Nephron (organoid): ENCODE results near the gene ANP32A.
"Not testable (repeated sequence)": the region's sequence is repeated elsewhere in the genome, so short reads cannot be mapped to it uniquely, and the experiment has no call there.

Source experiments
- H3K27ac Mint-ChIP-seq, 3 experiments: 2 replicates each; pipeline ENCODE4 v1.8.0; 2020; ENCODE audit warnings: mixed read lengths in 3 of 3, mild to moderate bottlenecking in 2 of 3, moderate library complexity in 1 of 3
- H3K27me3 Mint-ChIP-seq: 2 replicates; pipeline ENCODE4 v1.8.0; 2021; ENCODE audit warnings: low read depth, mild to moderate bottlenecking, moderate library complexity, mixed read lengths
- H3K36me3 Mint-ChIP-seq: 2 replicates; pipeline ENCODE4 v1.8.0; 2020; ENCODE audit warnings: low read depth, mixed read lengths
- H3K4me1 Mint-ChIP-seq: 2 replicates; pipeline ENCODE4 v1.8.0; 2020; ENCODE audit warnings: mixed read lengths
- H3K4me3 Mint-ChIP-seq, 3 experiments: 2 replicates each; pipeline ENCODE4 v1.8.0; 2020; ENCODE audit warnings: mild to moderate bottlenecking in 3 of 3, mixed read lengths in 3 of 3, moderate library complexity in 2 of 3
- H3K9me3 Mint-ChIP-seq: 2 replicates; pipeline ENCODE4 v1.8.0; 2020; ENCODE audit warnings: mixed read lengths
- TF ChIP-seq, protein P1 (sequence below), 3 experiments: fragments of 200-600 bp; sonication (generic); IDR thresholded peaks; one replicate each; pipeline ENCODE4 v1.5.0; 2021; ENCODE audit warnings: antibody characterized with exemption in 3 of 3; ENCODE audit not compliant: unreplicated experiment in 3 of 3

The ANP32A gene

DNA sequence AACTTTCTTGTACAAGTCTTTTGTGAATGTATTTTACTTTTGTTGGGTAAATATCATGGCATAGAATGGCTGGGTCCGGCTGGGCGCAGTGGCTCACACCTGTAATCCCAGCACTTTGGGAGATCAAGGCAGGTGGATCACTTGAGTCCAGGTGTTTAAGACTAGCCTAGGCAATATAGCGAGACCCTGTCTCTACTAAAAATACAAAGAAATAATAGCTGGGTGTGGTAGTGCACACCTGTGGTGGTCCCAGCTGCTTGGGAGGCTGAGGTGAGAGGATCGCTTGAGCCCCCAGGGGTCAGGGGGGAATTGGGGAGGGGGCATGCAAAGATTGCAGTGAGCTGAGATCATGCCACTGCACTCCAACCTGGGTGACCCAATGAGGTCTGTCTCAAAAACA is 52.9 kb downstream of the ANP32A start:
- TF ChIP-seq, protein P1, sequence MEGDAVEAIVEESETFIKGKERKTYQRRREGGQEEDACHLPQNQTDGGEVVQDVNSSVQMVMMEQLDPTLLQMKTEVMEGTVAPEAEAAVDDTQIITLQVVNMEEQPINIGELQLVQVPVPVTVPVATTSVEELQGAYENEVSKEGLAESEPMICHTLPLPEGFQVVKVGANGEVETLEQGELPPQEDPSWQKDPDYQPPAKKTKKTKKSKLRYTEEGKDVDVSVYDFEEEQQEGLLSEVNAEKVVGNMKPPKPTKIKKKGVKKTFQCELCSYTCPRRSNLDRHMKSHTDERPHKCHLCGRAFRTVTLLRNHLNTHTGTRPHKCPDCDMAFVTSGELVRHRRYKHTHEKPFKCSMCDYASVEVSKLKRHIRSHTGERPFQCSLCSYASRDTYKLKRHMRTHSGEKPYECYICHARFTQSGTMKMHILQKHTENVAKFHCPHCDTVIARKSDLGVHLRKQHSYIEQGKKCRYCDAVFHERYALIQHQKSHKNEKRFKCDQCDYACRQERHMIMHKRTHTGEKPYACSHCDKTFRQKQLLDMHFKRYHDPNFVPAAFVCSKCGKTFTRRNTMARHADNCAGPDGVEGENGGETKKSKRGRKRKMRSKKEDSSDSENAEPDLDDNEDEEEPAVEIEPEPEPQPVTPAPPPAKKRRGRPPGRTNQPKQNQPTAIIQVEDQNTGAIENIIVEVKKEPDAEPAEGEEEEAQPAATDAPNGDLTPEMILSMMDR (IDR thresholded peaks at IDR 0.05; ENCODE audit: unreplicated experiment in 3 of 3): no peak
- H3K4me3 Mint-ChIP-seq: no peak overlapping the region
- H3K27ac Mint-ChIP-seq: no peak overlapping the region
- H3K36me3 Mint-ChIP-seq: no peaks in the 10 kb centered on the region
- H3K4me1 Mint-ChIP-seq: no peaks in the 10 kb centered on the region
- H3K27me3 Mint-ChIP-seq: peaks cover 13% of the 10 kb centered on the region
- no peaks in the 10 kb centered on the region for H3K9me3 Mint-ChIP-seq

DNA sequence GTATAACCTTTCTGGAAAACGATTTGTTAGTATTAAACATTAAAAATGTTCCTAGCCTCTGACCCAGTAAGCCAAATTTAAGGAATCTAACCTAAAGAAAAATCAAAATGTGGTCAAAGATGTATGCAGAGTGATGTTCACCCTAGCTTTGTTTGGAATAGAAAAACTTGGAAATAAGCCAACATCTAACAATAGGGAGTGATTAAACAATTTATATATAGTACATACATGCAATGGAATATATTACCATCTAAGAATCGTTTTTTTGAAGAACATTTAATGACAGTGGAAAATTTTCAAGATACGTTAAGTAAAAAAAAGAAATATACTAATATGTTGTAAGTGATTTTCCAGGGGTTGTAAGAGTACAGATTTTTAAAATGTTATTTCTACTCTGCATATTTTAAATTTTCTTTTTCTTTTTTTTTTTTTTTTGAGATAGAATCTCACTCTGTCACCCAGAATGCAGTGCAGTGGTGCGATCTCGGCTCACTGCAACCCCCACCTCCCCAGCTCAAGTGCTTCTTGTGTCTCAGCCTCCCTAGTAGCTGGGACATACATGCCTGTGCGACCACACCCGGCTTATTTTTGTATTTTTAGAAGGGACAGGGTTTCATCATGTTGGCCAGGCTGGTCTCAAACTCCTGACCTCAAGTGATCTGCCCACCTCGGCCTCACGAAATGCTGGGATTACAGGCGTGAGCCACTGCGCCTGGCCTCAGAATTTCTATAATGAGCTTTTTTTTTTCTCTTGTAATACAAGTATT is 54.9 kb downstream of the ANP32A start:
- Mint-ChIP-seq H3K27me3 (peaks cover 13% of the 10 kb centered on the region), H3K9me3 (no peaks in the 10 kb centered on the region), H3K4me3 (no peak overlapping the region), H3K36me3 (no peaks in the 10 kb centered on the region), H3K4me1 (no peaks in the 10 kb centered on the region), H3K27ac (no peak overlapping the region)
- TF ChIP-seq, protein P1 (IDR thresholded peaks at IDR 0.05; ENCODE audit: unreplicated experiment in 3 of 3): no peak

DNA sequence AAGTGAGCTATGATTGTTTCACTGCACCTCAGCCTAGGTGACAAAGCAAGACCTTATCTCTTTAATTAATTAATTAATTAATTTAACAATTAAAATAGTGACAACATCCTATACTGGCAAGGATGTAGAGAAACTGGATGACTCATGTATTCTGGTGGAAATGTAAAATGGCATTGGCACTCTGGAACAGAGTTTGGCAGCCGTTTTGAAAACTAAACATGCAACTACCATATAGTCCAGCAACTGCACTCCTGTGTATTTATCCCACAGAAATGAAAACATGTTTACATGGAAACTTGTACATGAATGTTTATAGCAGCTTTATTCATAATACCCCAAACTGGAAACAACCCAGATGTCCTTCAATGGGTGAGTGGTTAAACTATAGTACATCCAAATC is 56.6 kb downstream of the ANP32A start:
- no peaks in the 10 kb centered on the region for H3K4me1 Mint-ChIP-seq

DNA sequence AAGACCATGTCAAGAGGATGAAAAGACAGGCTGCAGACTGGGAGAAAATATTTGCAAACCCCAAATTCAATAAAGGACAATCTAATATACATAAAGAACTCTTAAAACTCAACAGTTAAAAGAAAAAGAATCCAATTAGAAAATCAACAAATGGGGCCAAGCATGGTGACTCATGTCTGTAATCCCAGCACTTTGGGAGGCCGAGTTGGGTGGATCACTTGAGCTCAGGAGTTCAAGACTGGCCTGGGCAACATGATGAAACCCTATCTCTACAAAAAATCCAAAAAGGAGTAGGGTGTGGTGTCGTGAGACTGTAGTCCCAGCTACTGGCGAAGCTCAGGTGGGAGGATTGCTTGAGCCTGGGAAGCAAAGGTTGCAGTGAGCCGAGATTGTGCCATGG is 57.6 kb downstream of the ANP32A start:
- TF ChIP-seq, protein P1 (IDR thresholded peaks at IDR 0.05; ENCODE audit: unreplicated experiment in 3 of 3): no peak
- Mint-ChIP-seq H3K36me3 (no peaks in the 10 kb centered on the region), H3K4me1 (no peaks in the 10 kb centered on the region), H3K9me3 (no peaks in the 10 kb centered on the region), H3K4me3 (no peak overlapping the region), H3K27ac (no peak overlapping the region), H3K27me3 (peaks cover 9% of the 10 kb centered on the region)

More for the DNA sequence above, 56.6 kb downstream of the ANP32A start:
- H3K4me3 Mint-ChIP-seq: no peak overlapping the region
- H3K27ac Mint-ChIP-seq: no peak overlapping the region
- no peaks in the 10 kb centered on the region for H3K36me3 Mint-ChIP-seq
- peaks cover 13% of the 10 kb centered on the region for H3K27me3 Mint-ChIP-seq
- TF ChIP-seq, protein P1 (IDR thresholded peaks at IDR 0.05; ENCODE audit: unreplicated experiment in 3 of 3): no peak
- no peaks in the 10 kb centered on the region for H3K9me3 Mint-ChIP-seq

DNA sequence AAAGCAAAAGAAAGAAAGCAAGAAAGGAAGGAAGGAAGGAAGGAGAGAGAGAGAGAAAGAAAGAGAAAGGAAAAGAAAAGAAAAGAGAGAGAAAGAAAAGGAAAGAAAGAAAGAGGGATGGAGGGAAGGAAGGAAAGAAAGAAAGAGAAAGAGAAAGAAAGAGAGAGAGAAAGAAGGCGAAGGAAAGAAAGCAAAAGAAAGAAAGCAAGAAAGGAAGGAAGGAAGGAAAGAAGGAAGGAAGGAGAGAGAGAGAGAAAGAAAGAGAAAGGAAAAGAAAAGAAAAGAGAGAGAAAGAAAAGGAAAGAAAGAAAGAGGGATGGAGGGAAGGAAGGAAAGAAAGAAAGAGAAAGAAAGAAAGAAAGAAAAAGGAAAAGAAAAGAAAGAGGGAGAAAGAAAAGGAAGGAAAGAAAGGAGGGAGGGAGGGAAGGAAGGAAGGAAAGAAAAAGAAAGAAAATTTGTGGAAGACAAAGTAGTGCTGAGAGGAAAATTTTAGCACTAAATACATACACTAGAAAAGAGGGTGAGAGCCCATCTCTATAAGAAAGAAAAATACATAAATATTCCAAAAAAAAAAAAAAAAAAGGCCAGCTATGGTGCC is 60.6 kb downstream of the ANP32A start:
- not testable (repeated sequence) for H3K27ac Mint-ChIP-seq, H3K4me1 Mint-ChIP-seq, H3K9me3 Mint-ChIP-seq, H3K36me3 Mint-ChIP-seq, H3K4me3 Mint-ChIP-seq
- peaks cover 12% of the 10 kb centered on the region for H3K27me3 Mint-ChIP-seq

DNA sequence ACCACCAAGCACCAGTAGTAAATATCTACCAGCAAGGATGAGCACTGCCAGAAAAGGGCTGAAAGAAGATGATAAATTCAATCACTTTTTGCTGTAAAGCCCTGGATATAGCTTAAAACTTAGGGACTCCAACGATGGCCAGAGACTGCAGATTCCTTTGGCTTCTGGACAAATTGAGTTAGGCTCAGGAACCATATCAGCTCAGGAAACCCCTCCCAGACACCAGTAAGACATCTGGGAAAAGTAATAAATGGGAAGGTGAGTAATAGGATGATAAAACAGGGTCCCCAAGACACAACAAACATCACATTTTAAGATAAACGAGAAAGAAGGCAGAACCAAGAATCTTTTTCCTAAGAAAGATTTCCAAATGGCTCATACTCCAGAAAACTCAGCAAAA is 65.0 kb downstream of the ANP32A start:
- Mint-ChIP-seq H3K4me3 (no peak overlapping the region), H3K27me3 (peaks cover 7% of the 10 kb centered on the region), H3K36me3 (no peaks in the 10 kb centered on the region), H3K4me1 (no peaks in the 10 kb centered on the region), H3K9me3 (no peaks in the 10 kb centered on the region), H3K27ac (no peak overlapping the region)
- TF ChIP-seq, protein P1 (IDR thresholded peaks at IDR 0.05; ENCODE audit: unreplicated experiment in 3 of 3): no peak
